Coronary artery (tissue), 2 donors: ENCODE results near the gene IGFBP7.

Experiments used
- DNase-seq: peaks from one replicate; pipeline ENCODE4 v3.0.0-alpha.2; 2017; ENCODE audit warnings: low spot score
- H3K27ac ChIP-seq, 2 donors: fragments of 200-600 bp; sonication (generic); one replicate each; pipeline ENCODE4 v1.5.1; 2016 to 2019
- H3K4me3 ChIP-seq: fragments of 200-600 bp; sonication (generic); 2 replicates; pipeline ENCODE4 v1.5.1; 2016; ENCODE audit warnings: mild to moderate bottlenecking, moderate library complexity
- TF ChIP-seq, protein P1 (sequence below): fragments of 200-600 bp; sonication (generic); IDR thresholded peaks from one replicate; pipeline ENCODE4 v1.5.1; 2019; ENCODE audit warnings: antibody characterized with exemption

The IGFBP7 gene

DNA sequence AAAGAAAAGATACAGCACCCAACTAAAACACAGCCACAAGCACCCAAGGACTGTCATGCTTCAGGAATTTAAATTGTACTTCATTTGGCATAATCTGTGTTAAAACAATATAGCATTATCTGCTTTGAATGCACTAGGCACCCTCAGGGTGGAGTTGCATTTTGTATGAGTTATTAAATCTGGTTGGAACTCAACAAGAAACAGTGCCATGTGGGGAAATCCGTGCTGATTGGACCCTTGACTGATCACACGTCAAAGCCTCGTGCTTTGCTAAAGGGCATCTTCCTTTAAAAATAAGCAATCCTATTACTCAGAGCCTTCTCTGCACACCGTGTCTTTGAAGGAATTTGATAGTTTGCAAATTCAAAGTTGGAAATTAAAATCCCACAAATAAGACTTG lies 35.4 kb downstream of the IGFBP7 start:
- H3K27ac ChIP-seq: peak overlapping the region; percentile 43 to 76

DNA sequence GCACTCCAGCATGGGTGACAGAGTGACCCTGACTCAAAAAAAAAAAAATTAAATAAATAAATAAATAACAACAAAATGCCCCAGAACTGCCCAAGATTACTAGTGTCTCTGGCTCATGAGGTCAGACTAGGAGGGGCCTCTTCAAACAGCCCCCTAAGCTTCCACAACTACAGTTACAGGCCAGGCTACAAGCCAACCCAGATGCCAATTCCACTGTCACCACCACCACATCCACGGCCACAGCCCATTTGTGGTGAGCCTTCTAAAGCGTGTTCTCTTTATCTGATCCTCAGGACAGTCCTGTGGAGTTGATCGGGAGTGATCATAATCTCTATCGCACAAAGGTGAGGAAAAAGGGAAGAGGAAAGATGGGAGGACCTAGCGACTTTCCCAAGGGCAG lies 36.6 kb downstream of the IGFBP7 start:
- no peak for DNase-seq
- Histone ChIP-seq H3K4me3 (no peak overlapping the region), H3K27ac (peak overlapping the region; percentile 3 to 76)
- TF ChIP-seq, protein P1, sequence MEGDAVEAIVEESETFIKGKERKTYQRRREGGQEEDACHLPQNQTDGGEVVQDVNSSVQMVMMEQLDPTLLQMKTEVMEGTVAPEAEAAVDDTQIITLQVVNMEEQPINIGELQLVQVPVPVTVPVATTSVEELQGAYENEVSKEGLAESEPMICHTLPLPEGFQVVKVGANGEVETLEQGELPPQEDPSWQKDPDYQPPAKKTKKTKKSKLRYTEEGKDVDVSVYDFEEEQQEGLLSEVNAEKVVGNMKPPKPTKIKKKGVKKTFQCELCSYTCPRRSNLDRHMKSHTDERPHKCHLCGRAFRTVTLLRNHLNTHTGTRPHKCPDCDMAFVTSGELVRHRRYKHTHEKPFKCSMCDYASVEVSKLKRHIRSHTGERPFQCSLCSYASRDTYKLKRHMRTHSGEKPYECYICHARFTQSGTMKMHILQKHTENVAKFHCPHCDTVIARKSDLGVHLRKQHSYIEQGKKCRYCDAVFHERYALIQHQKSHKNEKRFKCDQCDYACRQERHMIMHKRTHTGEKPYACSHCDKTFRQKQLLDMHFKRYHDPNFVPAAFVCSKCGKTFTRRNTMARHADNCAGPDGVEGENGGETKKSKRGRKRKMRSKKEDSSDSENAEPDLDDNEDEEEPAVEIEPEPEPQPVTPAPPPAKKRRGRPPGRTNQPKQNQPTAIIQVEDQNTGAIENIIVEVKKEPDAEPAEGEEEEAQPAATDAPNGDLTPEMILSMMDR: no peak

More for the DNA sequence above, 35.4 kb downstream of the IGFBP7 start:
- TF ChIP-seq, protein P1: no peak
- no peak overlapping the region for H3K4me3 ChIP-seq
- DNase-seq: no peak

DNA sequence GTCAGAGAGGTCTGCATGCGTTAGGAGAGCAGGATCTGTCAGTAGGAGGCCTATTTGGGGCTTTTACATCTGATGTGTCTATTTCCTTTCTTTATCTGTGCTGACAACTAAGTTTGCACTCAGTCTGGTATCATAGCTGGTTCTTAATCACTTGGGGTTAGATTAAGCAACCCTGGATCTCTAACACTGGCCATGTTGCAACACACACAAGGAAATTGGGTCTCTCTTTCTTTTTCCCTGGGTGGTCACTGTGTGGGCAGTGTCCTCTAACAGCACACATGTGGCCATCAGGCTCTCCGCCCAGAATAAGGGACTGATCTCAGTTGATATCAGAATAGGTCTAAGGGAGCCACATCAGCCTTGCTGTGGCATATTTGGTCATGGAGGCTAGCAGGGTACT lies 38.9 kb downstream of the IGFBP7 start:
- DNase-seq: no peak
- TF ChIP-seq, protein P1: no peak
- Histone ChIP-seq H3K4me3 (no peak overlapping the region), H3K27ac (peak overlapping the region; percentile 41 to 78)

DNA sequence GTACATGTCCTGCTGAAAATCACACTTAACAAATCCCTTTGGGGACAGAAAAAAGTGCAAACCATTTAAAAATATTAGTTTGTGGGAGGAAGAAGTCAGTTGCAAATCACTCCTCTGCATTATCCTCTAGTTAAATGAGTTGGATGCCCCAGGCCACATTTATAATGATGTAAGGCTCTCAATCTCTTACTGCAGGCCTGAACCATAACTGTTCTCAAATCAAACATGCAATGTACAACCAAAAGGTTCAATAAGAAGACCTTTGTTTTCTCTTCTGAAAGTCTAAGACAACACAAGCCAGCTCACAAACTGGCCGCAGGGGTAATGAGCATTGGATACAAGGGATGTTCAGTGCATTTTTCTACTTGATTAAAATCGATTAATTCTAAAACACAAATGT lies 39.7 kb downstream of the IGFBP7 start:
- H3K27ac ChIP-seq: peak overlapping the region in 1 of 2 donors; percentile 78
- TF ChIP-seq, protein P1: no peak
- no peak for DNase-seq
- no peak overlapping the region for H3K4me3 ChIP-seq

DNA sequence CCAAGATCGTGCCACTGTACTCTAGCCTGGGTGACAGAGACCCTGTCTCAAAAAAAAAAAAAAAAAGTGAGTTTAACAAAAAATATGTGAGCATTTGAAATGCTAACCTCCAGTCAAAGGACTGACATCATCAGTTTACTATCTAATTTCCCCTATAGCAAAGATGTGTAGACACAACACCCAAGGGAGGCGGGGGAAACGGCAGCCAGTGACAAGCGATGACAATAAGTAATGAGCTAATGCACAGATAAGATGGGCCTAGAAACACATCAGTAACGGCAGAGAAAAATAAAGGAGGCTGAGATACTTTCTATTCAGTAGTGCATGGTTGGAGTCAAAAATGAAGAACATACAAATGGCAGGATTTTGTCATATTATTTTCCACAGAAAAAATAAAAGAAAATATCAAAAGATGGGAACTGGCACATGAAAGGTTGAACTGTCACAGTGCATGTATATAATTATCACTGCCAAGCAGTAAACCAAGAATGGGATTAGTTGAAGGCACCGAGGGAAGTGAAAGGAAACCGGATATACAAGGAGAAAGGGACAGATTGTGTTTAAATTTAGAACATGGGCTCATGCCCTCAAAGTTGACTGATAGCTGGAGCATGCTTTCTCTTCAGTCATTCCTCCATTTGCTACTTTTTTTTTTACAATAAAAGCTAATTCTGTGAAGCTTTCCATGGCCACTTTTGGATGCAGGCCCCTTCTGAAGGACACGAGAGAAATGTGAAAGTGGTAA lies 41.8 kb downstream of the IGFBP7 start:
- no peak for DNase-seq
- TF ChIP-seq, protein P1: no peak
- Histone ChIP-seq H3K4me3 (no peak overlapping the region), H3K27ac (peak overlapping the region; percentile 83 to 87)

DNA sequence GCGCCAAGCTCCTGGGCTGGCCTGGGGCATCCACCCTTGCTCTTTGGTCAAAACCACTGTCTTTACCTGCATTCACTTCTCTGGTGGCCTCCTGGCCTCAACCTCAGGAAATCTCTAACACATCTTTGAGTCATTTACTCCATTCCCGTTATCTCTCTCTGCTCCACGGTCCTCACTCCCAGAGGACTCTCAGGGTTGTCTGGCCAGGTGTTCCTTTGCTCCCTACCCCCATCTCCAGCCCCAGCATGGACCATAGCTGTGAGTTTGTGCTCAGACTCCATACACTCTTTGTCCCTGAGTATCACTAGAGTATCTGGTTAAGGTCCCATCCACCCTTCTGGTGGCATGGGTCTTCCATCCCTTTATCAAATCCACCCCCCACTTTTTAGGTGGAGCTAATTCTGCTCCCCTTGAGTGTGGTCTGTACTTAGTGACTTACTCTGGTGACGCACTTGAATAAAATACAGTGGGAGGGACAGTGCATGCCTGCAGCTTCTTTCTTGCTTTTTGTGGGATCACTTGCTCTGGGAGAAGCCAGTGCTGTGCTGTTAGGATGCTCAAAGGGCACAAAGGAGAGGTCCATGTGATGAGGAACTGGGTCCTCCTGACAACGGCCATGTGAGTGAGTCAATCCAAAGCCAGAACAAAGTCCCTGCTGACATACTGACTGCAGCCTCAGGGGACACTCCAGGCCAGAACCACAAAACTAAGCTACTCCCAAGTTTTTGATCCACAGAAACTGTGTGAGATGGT lies 44.3 kb downstream of the IGFBP7 start:
- Histone ChIP-seq H3K4me3 (peak overlapping the region; percentile 15), H3K27ac (peak overlapping the region; percentile 81 to 87)
- TF ChIP-seq, protein P1: no peak
- no peak for DNase-seq
